Measurements from ENCODE around the gene SUGCT. TPM values are rescaled to one million over a fixed set of nuclear protein-coding genes. Genes with fewer than 3 reads are reported as not detected.

Gene SUGCT
- total and polyA plus RNA-seq, 9 of the 15 experiments (the other 6 are each of a cell fraction or from before 2014, with no cell fraction given) = 0.58 to 2.5 (median 1.4) TPM

- no peak for DNase-seq (ENCODE audit: extremely low read depth in 1 of 4, low spot score in 3 of 4)
- no TSS peak for BruUV-seq (replicated peaks)
- POLR2A ChIA-PET = no interaction called here
Measured at GRCh38 chr7:40780460-40780859, 645.7 kb downstream of the SUGCT start.

DNA sequence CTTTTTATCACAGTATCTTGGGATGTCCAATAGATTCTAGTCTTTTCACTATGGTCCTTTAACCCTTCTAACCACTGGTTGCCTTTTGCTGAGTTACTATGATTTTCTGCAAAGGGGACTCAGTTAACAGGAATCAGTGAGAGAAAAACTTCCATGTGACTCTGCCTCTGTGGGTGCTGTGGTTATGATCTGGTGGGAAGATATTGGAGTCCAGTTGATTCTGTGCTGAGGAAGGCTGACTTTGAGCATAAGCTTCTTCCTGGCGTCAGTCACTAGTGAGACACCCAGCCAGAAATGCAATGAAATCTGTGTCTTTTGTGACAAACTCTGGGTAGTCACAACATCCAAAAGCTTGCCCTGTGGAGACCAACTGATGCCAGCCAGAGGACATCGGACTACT lies 648.0 kb downstream of the SUGCT start:
- BruUV-seq (replicated peaks) = no TSS peak
- in situ Hi-C loops (cut with MboI) = no loop called here
- TF ChIP-seq ZNF165 (CRISPR knock-in tag; IDR thresholded peaks at IDR 0.05; ENCODE audit: borderline replicate concordance) (no peak), ZNF134 (CRISPR knock-in tag; conservative IDR thresholded peaks at IDR 0.05) (no peak), ZNF589 (CRISPR knock-in tag; IDR thresholded peaks at IDR 0.05; ENCODE audit: low read depth) (no peak)

More at GRCh38 chr7:40780460-40780859, 645.7 kb downstream of the SUGCT start:
- Histone ChIP-seq H3K36me3 (ENCODE audit: control insufficient read depth, insufficient read depth, low read length) (no peaks in the 10 kb centered on the region), H3K27me3 (ENCODE audit: control insufficient read depth in 2 of 2, insufficient read depth in 2 of 2, low read length in 2 of 2) (no peaks in the 10 kb centered on the region), H3K27ac (ENCODE audit: extremely low read depth, low read depth, low read length) (no peak overlapping the region), H3K4me1 (replicated peaks in 1 of 2; ENCODE audit: control insufficient read depth in 2 of 2, insufficient read depth in 2 of 2, low read length in 2 of 2) (no peaks in the 10 kb centered on the region), H3K9me3 (replicated peaks; ENCODE audit: control insufficient read depth, insufficient read depth, low read depth, low read length) (no peaks in the 10 kb centered on the region), H4K20me1 (replicated peaks; ENCODE audit: control insufficient read depth, insufficient read depth, low read length) (no peaks in the 10 kb centered on the region), H3K9me1 (ENCODE audit: control insufficient read depth, insufficient read depth, low read length) (no peaks in the 10 kb centered on the region), H3K4me3 (no peak overlapping the region), H3K9ac (ENCODE audit: insufficient read depth in 1 of 2, low read depth in 2 of 2, low read length in 2 of 2) (no peak overlapping the region), H2AFZ (ENCODE audit: low read depth, low read length) (no peak overlapping the region), H3K4me2 (ENCODE audit: insufficient read depth, low read length) (no peak overlapping the region), H3K79me2 (ENCODE audit: control insufficient read depth, insufficient read depth, low read length) (no peaks in the 10 kb centered on the region)
- intact Hi-C loops (cut with micrococcal nuclease) (no loop called here), in situ Hi-C loops (cut with MboI) (no loop called here)
- TF ChIP-seq ZBTB34 (CRISPR knock-in tag; IDR thresholded peaks at IDR 0.05) (no peak), SREBF2 (CRISPR knock-in tag; IDR thresholded peaks at IDR 0.05) (no peak), NR2C2 (CRISPR knock-in tag; IDR thresholded peaks at IDR 0.05) (no peak), NR2C2 (tag; IDR thresholded peaks at IDR 0.05) (no peak), TEAD4 (IDR thresholded peaks at IDR 0.05; ENCODE audit: low read length) (no peak), TEAD4 (CRISPR knock-in tag; IDR thresholded peaks at IDR 0.05; ENCODE audit: borderline replicate concordance) (no peak)
- WGBS (ENCODE audit: insufficient coverage, low coverage, missing lambda C conversion rate) = 0% methylated on average over 1 of the region's 1 CpG
- ATAC-seq (no peak), FAIRE-seq (no peak)
- CTCF ChIA-PET (ENCODE audit: low intra/inter-chr PET ratio) = no interaction called here

More for the DNA sequence above, 648.0 kb downstream of the SUGCT start:
- Histone ChIP-seq H3K4me1 (replicated peaks in 1 of 2; ENCODE audit: control insufficient read depth in 2 of 2, insufficient read depth in 2 of 2, low read length in 2 of 2) (no peaks in the 10 kb centered on the region), H3K4me3 (no peak overlapping the region), H3K9me3 (replicated peaks; ENCODE audit: control insufficient read depth, insufficient read depth, low read depth, low read length) (no peaks in the 10 kb centered on the region), H3K4me2 (ENCODE audit: insufficient read depth, low read length) (no peak overlapping the region), H3K79me2 (ENCODE audit: control insufficient read depth, insufficient read depth, low read length) (no peaks in the 10 kb centered on the region), H3K9ac (ENCODE audit: insufficient read depth in 1 of 2, low read depth in 2 of 2, low read length in 2 of 2) (no peak overlapping the region), H3K27me3 (ENCODE audit: control insufficient read depth in 2 of 2, insufficient read depth in 2 of 2, low read length in 2 of 2) (no peaks in the 10 kb centered on the region), H2AFZ (ENCODE audit: low read depth, low read length) (no peak overlapping the region), H3K9me1 (ENCODE audit: control insufficient read depth, insufficient read depth, low read length) (no peaks in the 10 kb centered on the region), H3K27ac (ENCODE audit: extremely low read depth, low read depth, low read length) (no peak overlapping the region), H3K36me3 (ENCODE audit: control insufficient read depth, insufficient read depth, low read length) (no peaks in the 10 kb centered on the region), H4K20me1 (replicated peaks; ENCODE audit: control insufficient read depth, insufficient read depth, low read length) (no peaks in the 10 kb centered on the region)
- ChIA-PET POLR2A (no interaction called here), CTCF (ENCODE audit: low intra/inter-chr PET ratio) (no interaction called here)
- 0% methylated on average over 2 of the region's 2 CpGs for WGBS (ENCODE audit: insufficient coverage, low coverage, missing lambda C conversion rate)
- FAIRE-seq (no peak), ATAC-seq (no peak), DNase-seq (ENCODE audit: extremely low read depth in 1 of 4, low spot score in 3 of 4) (no peak)
- intact Hi-C loops (cut with micrococcal nuclease) = no loop called here

All from K562 (cell line).